Fibroblast of the aortic adventitia (primary cell): ENCODE data around the gene EEA1. TPM values are rescaled to one million over a fixed set of nuclear protein-coding genes. Genes with fewer than 3 reads are reported as not detected.

ENCODE experiments used
- DNase-seq: peaks from one replicate; pipeline ENCODE4 v3.0.0-alpha.2; 2010; ENCODE audit warnings: low read depth
- H3K4me3 ChIP-seq: 2 replicates; pipeline ENCODE4 v1.5.1; 2011; ENCODE audit warnings: low read depth, mild to moderate bottlenecking, control low read depth, low read length, moderate library complexity
- total RNA-seq: library from RNA; depleted of rRNA; stranded (reverse); fragments of >200 nt; gene quantifications from 2 replicates; pipeline ENCODE4 v1.2.3, GENCODE V29; 2012; ENCODE audit warnings: low replicate concordance
- TF ChIP-seq, protein P1 (sequence below): IDR thresholded peaks from 2 replicates; pipeline ENCODE4 v1.5.1; 2011; ENCODE audit warnings: mild to moderate bottlenecking, low read length, control low read depth, inconsistent platforms; ENCODE audit not compliant: insufficient read depth

EEA1 gene
- total RNA-seq: 30.9 and 42.3 TPM in 2 replicates

GRCh38 chr12:92928962-92929915, at the start of gene EEA1:
Gene EEA1, minus strand, starts transcription at chr12:92929295. Its CDS starts 229 bp downstream, at chr12:92929066.
- H3K4me3 ChIP-seq: peak within 1 kb of the TSS; percentile 82
- peak; percentile 92 for DNase-seq
- TF ChIP-seq, protein P1, sequence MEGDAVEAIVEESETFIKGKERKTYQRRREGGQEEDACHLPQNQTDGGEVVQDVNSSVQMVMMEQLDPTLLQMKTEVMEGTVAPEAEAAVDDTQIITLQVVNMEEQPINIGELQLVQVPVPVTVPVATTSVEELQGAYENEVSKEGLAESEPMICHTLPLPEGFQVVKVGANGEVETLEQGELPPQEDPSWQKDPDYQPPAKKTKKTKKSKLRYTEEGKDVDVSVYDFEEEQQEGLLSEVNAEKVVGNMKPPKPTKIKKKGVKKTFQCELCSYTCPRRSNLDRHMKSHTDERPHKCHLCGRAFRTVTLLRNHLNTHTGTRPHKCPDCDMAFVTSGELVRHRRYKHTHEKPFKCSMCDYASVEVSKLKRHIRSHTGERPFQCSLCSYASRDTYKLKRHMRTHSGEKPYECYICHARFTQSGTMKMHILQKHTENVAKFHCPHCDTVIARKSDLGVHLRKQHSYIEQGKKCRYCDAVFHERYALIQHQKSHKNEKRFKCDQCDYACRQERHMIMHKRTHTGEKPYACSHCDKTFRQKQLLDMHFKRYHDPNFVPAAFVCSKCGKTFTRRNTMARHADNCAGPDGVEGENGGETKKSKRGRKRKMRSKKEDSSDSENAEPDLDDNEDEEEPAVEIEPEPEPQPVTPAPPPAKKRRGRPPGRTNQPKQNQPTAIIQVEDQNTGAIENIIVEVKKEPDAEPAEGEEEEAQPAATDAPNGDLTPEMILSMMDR: peak; percentile 26

DNA sequence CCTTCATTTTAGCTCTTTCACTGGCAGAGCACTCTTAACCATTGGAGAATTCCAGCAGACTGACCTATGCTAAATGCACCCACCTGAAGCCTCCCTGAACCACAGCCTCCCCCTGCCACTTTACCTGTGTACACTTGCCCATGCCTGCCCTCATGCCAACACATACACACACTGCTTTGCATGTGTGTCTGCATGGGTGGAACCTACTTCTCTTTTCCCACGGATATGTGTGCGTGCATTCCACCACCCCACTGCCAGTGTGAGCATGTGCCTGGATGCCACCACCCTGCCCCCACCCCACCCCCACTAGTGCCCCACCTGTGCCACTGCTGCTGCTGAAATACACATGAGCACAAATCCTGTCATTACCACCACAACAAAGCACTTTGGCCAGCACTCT, 49.5 kb upstream of the EEA1 start:
- no peak for DNase-seq
- TF ChIP-seq, protein P1: no peak

DNA sequence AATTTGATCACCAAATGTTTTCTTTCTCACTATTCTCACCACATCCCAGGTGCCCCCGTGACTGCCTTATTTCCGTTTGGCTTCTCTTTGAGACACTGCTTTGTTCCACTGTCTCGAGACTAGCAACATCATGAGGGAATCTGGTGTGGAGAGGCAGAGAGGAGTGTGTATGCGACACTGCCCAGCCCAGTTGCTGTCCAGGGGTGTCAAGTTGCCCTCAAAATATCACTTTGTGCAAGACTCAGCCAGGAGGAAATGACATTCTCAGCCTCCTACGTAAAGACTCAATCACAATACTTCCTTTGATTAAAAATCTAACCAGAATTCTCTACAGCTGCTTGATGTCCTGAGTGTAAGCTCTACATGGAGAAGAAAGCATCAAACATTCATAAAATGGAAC, 48.2 kb upstream of the EEA1 start:
- no peak for DNase-seq
- H3K4me3 ChIP-seq: no peak overlapping the region
- TF ChIP-seq, protein P1: no peak

More for the DNA sequence above, 49.5 kb upstream of the EEA1 start:
- H3K4me3 ChIP-seq: no peak overlapping the region

GRCh38 chr12:92974759-92975158, 45.7 kb upstream of the EEA1 start:
- TF ChIP-seq, protein P1: no peak
- DNase-seq: no peak
- H3K4me3 ChIP-seq: no peak overlapping the region

- TF ChIP-seq, protein P1: no peak
- DNase-seq: peak; percentile 93
These were observed 44.5 kb upstream of the EEA1 start for GRCh38 chr12:92973614-92974013.

DNA sequence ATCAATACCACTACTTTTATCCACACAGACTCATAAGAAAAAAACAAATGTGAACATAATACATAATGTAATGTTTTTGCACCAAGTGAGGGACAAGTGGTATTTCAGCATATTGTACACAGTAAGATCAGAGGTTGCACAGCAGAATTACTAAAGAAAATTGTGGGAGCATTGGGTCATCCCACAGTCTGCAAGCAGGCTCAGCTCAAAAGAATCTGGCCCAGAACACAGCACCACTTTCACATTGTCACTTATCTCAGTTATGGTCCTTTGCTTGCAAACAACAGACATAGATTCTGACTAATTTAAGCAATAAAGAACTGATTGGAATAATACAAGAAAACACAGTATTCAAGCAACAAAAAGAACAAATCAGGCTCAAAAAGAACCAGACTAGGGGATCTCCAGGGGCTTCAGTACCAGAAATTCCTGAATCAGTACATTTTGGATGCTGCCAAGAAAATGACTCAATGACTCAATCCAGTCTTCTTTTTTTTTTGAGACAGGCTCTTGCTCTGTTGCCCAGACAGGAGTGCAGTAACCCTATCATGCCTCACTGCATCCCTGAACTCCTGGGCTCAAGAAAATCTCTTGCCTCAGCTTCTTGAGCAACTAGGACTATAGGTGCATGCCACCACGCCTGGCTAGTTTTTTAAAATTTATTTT, 42.9 kb upstream of the EEA1 start:
- TF ChIP-seq, protein P1: no peak
- no peak overlapping the region for H3K4me3 ChIP-seq
- peak; percentile 89 for DNase-seq

More at GRCh38 chr12:92973614-92974013, 44.5 kb upstream of the EEA1 start:
- no peak overlapping the region for H3K4me3 ChIP-seq
